SK-N-SH (cell line): Measurements from ENCODE around the gene C6orf136.

Experiments used
- TF ChIP-seq, protein P1 (sequence below): fragments of 200-600 bp; sonication (generic); IDR thresholded peaks from 2 replicates; pipeline ENCODE4 v1.6.1; 2017; ENCODE audit warnings: antibody characterized with exemption, mild to moderate bottlenecking, moderate library complexity
- TF ChIP-seq, protein P2 (sequence below): IDR thresholded peaks from 2 replicates; pipeline ENCODE4 v1.6.1; 2012; ENCODE audit warnings: mild to moderate bottlenecking, low read depth, low read length, moderate library complexity

DNA sequence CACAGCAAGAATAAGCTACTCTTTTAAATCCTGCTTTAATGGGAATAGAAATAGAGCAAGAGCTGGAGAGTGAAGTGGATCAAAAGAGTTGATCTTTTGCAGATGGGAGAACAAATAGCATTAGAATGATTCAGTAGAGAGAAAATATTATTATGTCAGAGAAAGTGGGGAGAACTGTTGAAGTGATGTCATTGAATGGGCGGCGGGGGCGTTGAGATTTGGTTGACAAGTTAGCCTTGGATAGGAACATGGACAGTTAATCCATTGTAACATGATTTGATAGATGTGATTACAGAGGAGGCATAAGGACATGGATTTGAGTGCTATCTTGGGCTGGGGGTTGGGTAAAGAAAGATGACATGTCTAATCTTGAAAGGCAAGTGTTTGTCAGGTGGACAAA is 11.1 kb upstream of the C6orf136 start:
- TF ChIP-seq, protein P1, sequence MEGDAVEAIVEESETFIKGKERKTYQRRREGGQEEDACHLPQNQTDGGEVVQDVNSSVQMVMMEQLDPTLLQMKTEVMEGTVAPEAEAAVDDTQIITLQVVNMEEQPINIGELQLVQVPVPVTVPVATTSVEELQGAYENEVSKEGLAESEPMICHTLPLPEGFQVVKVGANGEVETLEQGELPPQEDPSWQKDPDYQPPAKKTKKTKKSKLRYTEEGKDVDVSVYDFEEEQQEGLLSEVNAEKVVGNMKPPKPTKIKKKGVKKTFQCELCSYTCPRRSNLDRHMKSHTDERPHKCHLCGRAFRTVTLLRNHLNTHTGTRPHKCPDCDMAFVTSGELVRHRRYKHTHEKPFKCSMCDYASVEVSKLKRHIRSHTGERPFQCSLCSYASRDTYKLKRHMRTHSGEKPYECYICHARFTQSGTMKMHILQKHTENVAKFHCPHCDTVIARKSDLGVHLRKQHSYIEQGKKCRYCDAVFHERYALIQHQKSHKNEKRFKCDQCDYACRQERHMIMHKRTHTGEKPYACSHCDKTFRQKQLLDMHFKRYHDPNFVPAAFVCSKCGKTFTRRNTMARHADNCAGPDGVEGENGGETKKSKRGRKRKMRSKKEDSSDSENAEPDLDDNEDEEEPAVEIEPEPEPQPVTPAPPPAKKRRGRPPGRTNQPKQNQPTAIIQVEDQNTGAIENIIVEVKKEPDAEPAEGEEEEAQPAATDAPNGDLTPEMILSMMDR: no peak
- TF ChIP-seq, protein P2, sequence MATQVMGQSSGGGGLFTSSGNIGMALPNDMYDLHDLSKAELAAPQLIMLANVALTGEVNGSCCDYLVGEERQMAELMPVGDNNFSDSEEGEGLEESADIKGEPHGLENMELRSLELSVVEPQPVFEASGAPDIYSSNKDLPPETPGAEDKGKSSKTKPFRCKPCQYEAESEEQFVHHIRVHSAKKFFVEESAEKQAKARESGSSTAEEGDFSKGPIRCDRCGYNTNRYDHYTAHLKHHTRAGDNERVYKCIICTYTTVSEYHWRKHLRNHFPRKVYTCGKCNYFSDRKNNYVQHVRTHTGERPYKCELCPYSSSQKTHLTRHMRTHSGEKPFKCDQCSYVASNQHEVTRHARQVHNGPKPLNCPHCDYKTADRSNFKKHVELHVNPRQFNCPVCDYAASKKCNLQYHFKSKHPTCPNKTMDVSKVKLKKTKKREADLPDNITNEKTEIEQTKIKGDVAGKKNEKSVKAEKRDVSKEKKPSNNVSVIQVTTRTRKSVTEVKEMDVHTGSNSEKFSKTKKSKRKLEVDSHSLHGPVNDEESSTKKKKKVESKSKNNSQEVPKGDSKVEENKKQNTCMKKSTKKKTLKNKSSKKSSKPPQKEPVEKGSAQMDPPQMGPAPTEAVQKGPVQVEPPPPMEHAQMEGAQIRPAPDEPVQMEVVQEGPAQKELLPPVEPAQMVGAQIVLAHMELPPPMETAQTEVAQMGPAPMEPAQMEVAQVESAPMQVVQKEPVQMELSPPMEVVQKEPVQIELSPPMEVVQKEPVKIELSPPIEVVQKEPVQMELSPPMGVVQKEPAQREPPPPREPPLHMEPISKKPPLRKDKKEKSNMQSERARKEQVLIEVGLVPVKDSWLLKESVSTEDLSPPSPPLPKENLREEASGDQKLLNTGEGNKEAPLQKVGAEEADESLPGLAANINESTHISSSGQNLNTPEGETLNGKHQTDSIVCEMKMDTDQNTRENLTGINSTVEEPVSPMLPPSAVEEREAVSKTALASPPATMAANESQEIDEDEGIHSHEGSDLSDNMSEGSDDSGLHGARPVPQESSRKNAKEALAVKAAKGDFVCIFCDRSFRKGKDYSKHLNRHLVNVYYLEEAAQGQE: no peak
